Calu3 (cell line): ENCODE measurements around the gene FBXO39. TPM values are rescaled to one million over a fixed set of nuclear protein-coding genes. Genes with fewer than 3 reads are reported as not detected.
"Not testable (repeated sequence)": the region's sequence is repeated elsewhere in the genome, so short reads cannot be mapped to it uniquely, and the experiment has no call there.

Source experiments
- BruUV-seq: library from RNA; stranded (reverse); fragments of 400-500 nt; replicated peaks from 2 replicates; lab custom pipeline; 2021; lab: Mats Ljungman, UMichigan
- CTCF ChIA-PET: fragments of 300-600 bp; sonication (Branson Sonifier 250); formaldehyde crosslinking; loops from one replicate; lab custom pipeline; 2022; ENCODE audit warnings: antibody characterized with exemption; lab: Charles Lee
- DNase-seq: peaks from one replicate; pipeline ENCODE4 v3.0.0; 2022
- H3K27ac Mint-ChIP-seq: one replicate; pipeline ENCODE4 v1.8.0; 2022; ENCODE audit warnings: mixed read lengths; ENCODE audit not compliant: unreplicated experiment
- H3K27me3 Mint-ChIP-seq: one replicate; pipeline ENCODE4 v1.8.0; 2022; ENCODE audit warnings: mixed read lengths; ENCODE audit not compliant: unreplicated experiment
- H3K36me3 Mint-ChIP-seq: one replicate; pipeline ENCODE4 v1.8.0; 2022; ENCODE audit warnings: mild to moderate bottlenecking, moderate library complexity, mixed read lengths; ENCODE audit not compliant: insufficient read depth, unreplicated experiment
- H3K4me1 Mint-ChIP-seq: one replicate; pipeline ENCODE4 v1.8.0; 2022; ENCODE audit warnings: mild to moderate bottlenecking, low read depth, mixed read lengths; ENCODE audit not compliant: unreplicated experiment
- H3K4me3 Mint-ChIP-seq: one replicate; pipeline ENCODE4 v1.8.0; 2022; ENCODE audit warnings: mild to moderate bottlenecking, low read depth, moderate library complexity, mixed read lengths; ENCODE audit not compliant: unreplicated experiment
- H3K9me3 Mint-ChIP-seq: one replicate; pipeline ENCODE4 v1.8.0; 2022; ENCODE audit warnings: low read depth, mixed read lengths; ENCODE audit not compliant: unreplicated experiment
- CTCF ChIP-seq: fragments of 200-600 bp; IDR thresholded peaks from one replicate; pipeline ENCODE4 v1.8.0; 2022; ENCODE audit warnings: antibody characterized with exemption; ENCODE audit not compliant: unreplicated experiment
- intact Hi-C: fragments of 100-400 bp; cut with micrococcal nuclease; formaldehyde crosslinking; loops from one replicate; pipeline ENCODE4 v1.10.0; 2022; ENCODE audit not compliant: unreplicated experiment
- total RNA-seq: library from RNA; stranded (reverse); gene quantifications from 2 replicates; pipeline ENCODE4 v1.2.3, GENCODE V29; 2022

Gene FBXO39
- total RNA-seq, 1 experiment from 2014 or later, result 0.59 TPM

GRCh38 chr17:6811510-6811909, 35.5 kb downstream of the FBXO39 start:
- Mint-ChIP-seq H3K4me1 (no peaks in the 10 kb centered on the region), H3K9me3 (no peaks in the 10 kb centered on the region), H3K27ac (no peak overlapping the region), H3K27me3 (peaks cover 38% of the 10 kb centered on the region), H3K4me3 (no peak overlapping the region), H3K36me3 (no peaks in the 10 kb centered on the region)
- BruUV-seq, result no TSS peak
- intact Hi-C loops, result no loop called here
- CTCF ChIA-PET, result no interaction called here
- TF ChIP-seq CTCF, result no peak
- no peak for DNase-seq

GRCh38 chr17:6812295-6812694, 36.3 kb downstream of the FBXO39 start:
- Mint-ChIP-seq H3K9me3 (no peaks in the 10 kb centered on the region), H3K4me1 (no peaks in the 10 kb centered on the region), H3K4me3 (no peak overlapping the region), H3K36me3 (no peaks in the 10 kb centered on the region), H3K27ac (no peak overlapping the region), H3K27me3 (peaks cover 38% of the 10 kb centered on the region)
- TF ChIP-seq CTCF, result no peak
- CTCF ChIA-PET, result no interaction called here
- intact Hi-C loops, result no loop called here
- no peak for DNase-seq
- no TSS peak for BruUV-seq

GRCh38 chr17:6815775-6816174, 39.8 kb downstream of the FBXO39 start:
- no TSS peak for BruUV-seq
- H3K36me3 Mint-ChIP-seq, result no peaks in the 10 kb centered on the region

GRCh38 chr17:6816368-6816767, 40.4 kb downstream of the FBXO39 start:
- DNase-seq, BruUV-seq, H3K4me3 Mint-ChIP-seq, H3K4me1 Mint-ChIP-seq, H3K9me3 Mint-ChIP-seq, H3K27ac Mint-ChIP-seq, intact Hi-C loops, CTCF ChIA-PET, H3K36me3 Mint-ChIP-seq: not testable (repeated sequence)
- peaks cover 47% of the 10 kb centered on the region for H3K27me3 Mint-ChIP-seq

More at GRCh38 chr17:6815775-6816174, 39.8 kb downstream of the FBXO39 start:
- Mint-ChIP-seq H3K4me1 (no peaks in the 10 kb centered on the region), H3K27ac (no peak overlapping the region), H3K4me3 (no peak overlapping the region), H3K9me3 (peaks cover 2% of the 10 kb centered on the region), H3K27me3 (peaks cover 48% of the 10 kb centered on the region)
- CTCF ChIA-PET, result no interaction called here
- intact Hi-C loops, result no loop called here
- no peak for DNase-seq
- no peak for TF ChIP-seq CTCF

GRCh38 chr17:6818938-6819337, 42.9 kb downstream of the FBXO39 start:
- peaks cover 9% of the 10 kb centered on the region for H3K4me1 Mint-ChIP-seq
- no peak overlapping the region for H3K27ac Mint-ChIP-seq
- intact Hi-C loops, result no loop called here
- DNase-seq, result no peak
- CTCF ChIA-PET, result no interaction called here
- peaks cover 22% of the 10 kb centered on the region for H3K27me3 Mint-ChIP-seq
- no TSS peak for BruUV-seq
- no peak for TF ChIP-seq CTCF
- H3K36me3 Mint-ChIP-seq, result no peaks in the 10 kb centered on the region
- H3K9me3 Mint-ChIP-seq, result peaks cover 2% of the 10 kb centered on the region
- no peak overlapping the region for H3K4me3 Mint-ChIP-seq
